K562 (cell line): ENCODE results near the gene DDR1. TPM values are rescaled to one million over a fixed set of nuclear protein-coding genes. Genes with fewer than 3 reads are reported as not detected.

Experiments
- ELF2 ChIP-seq: fragments of 250-450 bp; sonication (Bioruptor Pico); IDR thresholded peaks from 2 replicates; pipeline ENCODE4 v1.5.0; 2021; ENCODE audit warnings: mild to moderate bottlenecking
- EWSR1 ChIP-seq: fragments of 450-650 bp; IDR thresholded peaks from 2 replicates; pipeline ENCODE4 v1.6.1; 2018; ENCODE audit warnings: borderline replicate concordance, mild to moderate bottlenecking, low read depth, moderate library complexity; ENCODE audit not compliant: partially characterized antibody
- FOXA3 ChIP-seq, 2 experiments: fragments of 450-650 bp in 1 of 2; sonication (generic) in 1 of 2; formaldehyde crosslinking; IDR thresholded peaks in 1 of 2; conservative IDR thresholded peaks in 1 of 2; 2 replicates each; pipeline versions ENCODE4 v1.4.0 to v1.8.0; 2020 to 2022; ENCODE audit warnings: mild to moderate bottlenecking in 2 of 2, missing genetic modification reagents in 1 of 2
- FUS ChIP-seq: fragments of 200-400 bp; formaldehyde crosslinking; optimal IDR thresholded peaks from 2 replicates; pipeline ENCODE3; 2017; ENCODE audit warnings: low read depth, low read length
- MCM3 ChIP-seq: fragments of 450-650 bp; IDR thresholded peaks from 2 replicates; pipeline ENCODE4 v1.6.1; 2016
- NFRKB ChIP-seq: fragments of 450-650 bp; IDR thresholded peaks from 2 replicates; pipeline ENCODE4 v1.6.1; 2016; ENCODE audit warnings: low read depth
- TFAM ChIP-seq: fragments of 250-450 bp; sonication (Bioruptor Pico); conservative IDR thresholded peaks from 2 replicates; pipeline ENCODE4 v1.5.0; 2021; ENCODE audit warnings: mild to moderate bottlenecking, moderate library complexity
- THRA ChIP-seq: fragments of 450-650 bp; IDR thresholded peaks from 2 replicates; pipeline ENCODE4 v1.6.1; 2017; ENCODE audit warnings: mild to moderate bottlenecking, moderate library complexity
- ZNF717 ChIP-seq: fragments of 250-450 bp; sonication (Bioruptor Pico); IDR thresholded peaks from 2 replicates; pipeline ENCODE4 v1.5.0; 2021
- polyA plus RNA-seq, 8 experiments: library from polyadenylated mRNA; depleted of rRNA in 4 of 8; stranded (reverse) in 5 of 8; unstranded in 3 of 8; fragments of >200 nt; fragmentation: Nextera tagmentation in 2 of 8; fragmentation: Illumina TruSeq in 1 of 8; extraction: Ambion mirVana in 2 of 8; extraction: Trizol in 1 of 8; gene quantifications; 2 replicates each; pipeline versions ENCODE4 v1.2.1 to v1.2.3, GENCODE V29; 2011 to 2014; ENCODE audit warnings: inconsistent platforms in 1 of 8, missing spikeins in 1 of 8
- total RNA-seq, 7 experiments: library from RNA; depleted of rRNA in 6 of 7; stranded (reverse); fragments of >200 nt in 6 of 7; fragmentation: Illumina TruSeq in 2 of 7; extraction: Trizol in 2 of 7; gene quantifications; 2 replicates each; pipeline versions ENCODE4 v1.2.1 to v1.2.3, GENCODE V29; 2011 to 2021; ENCODE audit warnings: low replicate concordance in 1 of 7
- TF ChIP-seq, protein P1 (sequence below): fragments of 250-450 bp; sonication (Bioruptor Pico); IDR thresholded peaks from 2 replicates; pipeline ENCODE4 v1.8.0; 2022; ENCODE audit warnings: moderate library complexity, mild to moderate bottlenecking, inconsistent platforms
- TF ChIP-seq, protein P2 (sequence below): IDR thresholded peaks from 2 replicates; pipeline ENCODE4 v1.6.1; 2016; ENCODE audit warnings: missing genetic modification characterization, missing compliant biosample characterization

Gene DDR1
- total and polyA plus RNA-seq, 9 of the 15 experiments (the other 6 are each of a cell fraction or from before 2014, with no cell fraction given) = 1.4 to 44.6 (median 12.2) TPM

DNA sequence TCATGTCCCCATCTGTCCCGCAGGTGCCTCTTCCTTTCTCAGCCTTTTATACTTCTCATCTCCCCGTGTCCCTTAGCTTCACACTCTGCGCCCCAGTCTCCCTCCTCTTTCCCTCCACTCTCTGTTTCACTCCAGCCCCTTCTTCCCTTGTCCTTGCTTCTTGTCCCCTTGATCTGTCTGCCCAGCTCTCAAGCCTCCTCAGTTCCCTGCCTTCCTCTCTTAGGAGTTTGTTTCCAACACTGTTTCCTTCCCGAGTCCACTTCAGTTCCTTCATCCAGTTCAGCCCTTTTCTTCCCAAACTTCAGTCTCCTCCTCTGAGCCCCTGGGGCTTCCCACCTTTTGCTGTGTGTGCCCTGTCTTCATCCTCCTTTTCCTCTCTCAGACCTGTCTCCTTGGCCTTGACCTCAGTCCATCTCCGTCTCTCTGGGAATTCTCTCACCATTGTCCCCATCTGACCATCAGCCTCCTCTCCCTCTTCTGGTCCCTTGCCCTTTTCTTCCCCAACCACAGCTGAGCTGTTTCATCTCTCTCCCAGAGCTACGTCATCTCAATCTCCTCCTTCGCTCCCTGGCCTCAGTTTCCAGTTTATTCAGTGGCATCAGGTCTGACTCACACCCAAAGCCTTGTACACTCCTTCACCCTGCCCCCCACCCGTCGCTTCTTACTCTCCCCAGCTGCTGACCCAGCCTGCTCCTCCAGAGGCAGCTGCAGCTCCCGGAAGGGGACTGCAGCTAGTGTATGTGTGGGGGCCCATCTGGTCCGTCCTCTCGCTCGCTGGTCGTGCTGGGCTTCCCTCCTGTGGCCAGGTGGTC is 2.7 kb upstream of the DDR1 start (continued):
- TF ChIP-seq, protein P1, sequence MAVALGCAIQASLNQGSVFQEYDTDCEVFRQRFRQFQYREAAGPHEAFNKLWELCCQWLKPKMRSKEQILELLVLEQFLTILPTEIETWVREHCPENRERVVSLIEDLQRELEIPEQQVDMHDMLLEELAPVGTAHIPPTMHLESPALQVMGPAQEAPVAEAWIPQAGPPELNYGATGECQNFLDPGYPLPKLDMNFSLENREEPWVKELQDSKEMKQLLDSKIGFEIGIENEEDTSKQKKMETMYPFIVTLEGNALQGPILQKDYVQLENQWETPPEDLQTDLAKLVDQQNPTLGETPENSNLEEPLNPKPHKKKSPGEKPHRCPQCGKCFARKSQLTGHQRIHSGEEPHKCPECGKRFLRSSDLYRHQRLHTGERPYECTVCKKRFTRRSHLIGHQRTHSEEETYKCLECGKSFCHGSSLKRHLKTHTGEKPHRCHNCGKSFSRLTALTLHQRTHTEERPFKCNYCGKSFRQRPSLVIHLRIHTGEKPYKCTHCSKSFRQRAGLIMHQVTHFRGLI (CRISPR knock-in tag) = no peak
- TF ChIP-seq FUS = no peak
- no peak for TF ChIP-seq TFAM (CRISPR knock-in tag)
- TF ChIP-seq, protein P2, sequence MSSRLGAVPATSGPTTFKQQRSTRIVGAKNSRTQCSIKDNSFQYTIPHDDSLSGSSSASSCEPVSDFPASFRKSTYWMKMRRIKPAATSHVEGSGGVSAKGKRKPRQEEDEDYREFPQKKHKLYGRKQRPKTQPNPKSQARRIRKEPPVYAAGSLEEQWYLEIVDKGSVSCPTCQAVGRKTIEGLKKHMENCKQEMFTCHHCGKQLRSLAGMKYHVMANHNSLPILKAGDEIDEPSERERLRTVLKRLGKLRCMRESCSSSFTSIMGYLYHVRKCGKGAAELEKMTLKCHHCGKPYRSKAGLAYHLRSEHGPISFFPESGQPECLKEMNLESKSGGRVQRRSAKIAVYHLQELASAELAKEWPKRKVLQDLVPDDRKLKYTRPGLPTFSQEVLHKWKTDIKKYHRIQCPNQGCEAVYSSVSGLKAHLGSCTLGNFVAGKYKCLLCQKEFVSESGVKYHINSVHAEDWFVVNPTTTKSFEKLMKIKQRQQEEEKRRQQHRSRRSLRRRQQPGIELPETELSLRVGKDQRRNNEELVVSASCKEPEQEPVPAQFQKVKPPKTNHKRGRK (tag) = no peak
- TF ChIP-seq NFRKB = 0 out of 2 replicates have a peak, but pooled peaks have one; percentile 36
- TF ChIP-seq THRA = no peak
- no peak for TF ChIP-seq ZNF717
- no peak for TF ChIP-seq FOXA3 (CRISPR knock-in tag; conservative IDR thresholded peaks at IDR 0.05 in 1 of 2, IDR thresholded peaks at IDR 0.05 in 1 of 2)
- TF ChIP-seq MCM3 = no peak
- no peak for TF ChIP-seq EWSR1
- TF ChIP-seq ELF2 (CRISPR knock-in tag) = no peak
